K562 (cell line): ENCODE data around the gene POLR3GL. TPM values are rescaled to one million over a fixed set of nuclear protein-coding genes. Genes with fewer than 3 reads are reported as not detected.

Source experiments
- CC2D1A ChIP-seq: fragments of 450-650 bp; IDR thresholded peaks from 2 replicates; pipeline ENCODE4 v1.6.1; 2017; ENCODE audit warnings: mild to moderate bottlenecking
- CHD1 ChIP-seq: fragments of 200-600 bp; sonication (generic); IDR thresholded peaks from one replicate; pipeline ENCODE4 v1.6.1; 2012; ENCODE audit warnings: mild to moderate bottlenecking, moderate library complexity, low read length, inconsistent platforms
- NR2C1 ChIP-seq, 2 experiments: fragments of 450-650 bp; IDR thresholded peaks; 2 replicates each; pipeline ENCODE4 v1.6.1; 2017; ENCODE audit warnings: mild to moderate bottlenecking in 2 of 2, antibody characterized with exemption in 1 of 2, inconsistent platforms in 1 of 2, missing compliant biosample characterization in 1 of 2, missing genetic modification characterization in 1 of 2
- POLR2A ChIP-seq: fragments of 450-650 bp; conservative IDR thresholded peaks from 2 replicates; pipeline ENCODE4 v1.6.1; 2016
- SMAD1 ChIP-seq: fragments of 150-350 bp; IDR thresholded peaks from 2 replicates; pipeline ENCODE4 v1.6.1; 2014; ENCODE audit warnings: low read length, low read depth; ENCODE audit not compliant: partially characterized antibody
- SRSF9 ChIP-seq: fragments of 200-400 bp; formaldehyde crosslinking; IDR thresholded peaks from 2 replicates; pipeline ENCODE4 v1.6.1; 2017; ENCODE audit warnings: low read depth, low read length, borderline replicate concordance
- TAF1 ChIP-seq: IDR thresholded peaks from 2 replicates; pipeline ENCODE4 v1.6.1; 2011; ENCODE audit warnings: mild to moderate bottlenecking, low read length, moderate library complexity; ENCODE audit not compliant: insufficient read depth, control insufficient read depth, severe bottlenecking; ENCODE audit errors: extremely low read depth
- ZBTB17 ChIP-seq: fragments of 450-650 bp; formaldehyde crosslinking; IDR thresholded peaks from 2 replicates; pipeline ENCODE4 v1.4.0; 2020; ENCODE audit warnings: mild to moderate bottlenecking
- ZNF224 ChIP-seq: sonication (generic); formaldehyde crosslinking; IDR thresholded peaks from 2 replicates; pipeline ENCODE4 v1.8.0; 2022; ENCODE audit warnings: mild to moderate bottlenecking, missing genetic modification reagents
- polyA plus RNA-seq, 8 experiments: library from polyadenylated mRNA; depleted of rRNA in 4 of 8; stranded (reverse) in 5 of 8; unstranded in 3 of 8; fragments of >200 nt; fragmentation: Nextera tagmentation in 2 of 8; fragmentation: Illumina TruSeq in 1 of 8; extraction: Ambion mirVana in 2 of 8; extraction: Trizol in 1 of 8; gene quantifications; 2 replicates each; pipeline versions ENCODE4 v1.2.1 to v1.2.3, GENCODE V29; 2011 to 2014; ENCODE audit warnings: inconsistent platforms in 1 of 8, missing spikeins in 1 of 8
- total RNA-seq, 7 experiments: library from RNA; depleted of rRNA in 6 of 7; stranded (reverse); fragments of >200 nt in 6 of 7; fragmentation: Illumina TruSeq in 2 of 7; extraction: Trizol in 2 of 7; gene quantifications; 2 replicates each; pipeline versions ENCODE4 v1.2.1 to v1.2.3, GENCODE V29; 2011 to 2021; ENCODE audit warnings: low replicate concordance in 1 of 7
- TF ChIP-seq, protein P1 (sequence below): sonication (generic); formaldehyde crosslinking; IDR thresholded peaks from 2 replicates; pipeline ENCODE4 v1.8.0; 2022; ENCODE audit warnings: mild to moderate bottlenecking, low read depth, missing genetic modification reagents
- TF ChIP-seq, protein P2 (sequence below): sonication (generic); formaldehyde crosslinking; IDR thresholded peaks from 2 replicates; pipeline ENCODE4 v1.8.0; 2022; ENCODE audit warnings: mild to moderate bottlenecking, missing genetic modification reagents, borderline replicate concordance
- TF ChIP-seq, protein P3 (sequence below): fragments of 450-650 bp; formaldehyde crosslinking; IDR thresholded peaks from 2 replicates; pipeline ENCODE4 v1.4.0; 2022; ENCODE audit warnings: mild to moderate bottlenecking, moderate library complexity
- TF ChIP-seq, protein P4 (sequence below): sonication (generic); formaldehyde crosslinking; IDR thresholded peaks from 2 replicates; pipeline ENCODE4 v1.8.1; 2023; ENCODE audit warnings: missing genetic modification reagents, mild to moderate bottlenecking, borderline replicate concordance
- TF ChIP-seq, protein P5 (sequence below): fragments of 450-650 bp; IDR thresholded peaks from 2 replicates; pipeline ENCODE4 v1.6.1; 2016
- TF ChIP-seq, protein P6 (sequence below): sonication (generic); formaldehyde crosslinking; IDR thresholded peaks from 2 replicates; pipeline ENCODE4 v1.8.0; 2022; ENCODE audit warnings: mild to moderate bottlenecking, missing genetic modification reagents

The POLR3GL gene
- total and polyA plus RNA-seq, 9 of the 15 experiments (the other 6 are each of a cell fraction or from before 2014, with no cell fraction given), result 14.6 to 48.4 (median 38.2) TPM

DNA sequence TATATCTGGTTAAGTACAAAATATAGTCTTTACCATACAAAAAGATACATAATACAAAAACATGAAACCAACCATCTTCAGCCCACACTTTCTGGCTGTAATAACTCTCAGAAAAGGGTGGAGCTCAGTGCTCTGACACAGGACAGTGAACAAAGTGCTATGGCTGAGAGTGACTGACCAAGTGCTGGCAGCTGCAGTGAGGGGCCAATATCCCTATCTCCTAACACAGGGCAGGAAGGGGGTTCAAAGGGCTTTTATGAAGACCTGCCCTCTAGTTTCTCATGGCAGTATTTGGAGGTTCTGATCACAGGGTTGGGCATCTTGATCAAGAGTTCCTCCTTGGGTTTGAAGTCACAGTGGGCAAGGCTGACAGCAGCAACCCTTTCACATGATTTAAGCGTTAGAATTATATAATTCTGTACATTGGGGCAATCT is 28.0 kb downstream of the POLR3GL start (continued):
- TF ChIP-seq NR2C1 (IDR thresholded peaks at IDR 0.05) (no peak), NR2C1 (tag; IDR thresholded peaks at IDR 0.05) (no peak), TAF1 (no peak), SMAD1 (peak; percentile 74), CHD1 (peak; percentile 97), ZBTB17 (CRISPR knock-in tag) (no peak), ZNF224 (CRISPR knock-in tag) (no peak), POLR2A (no peak), CC2D1A (no peak), SRSF9 (no peak)
- TF ChIP-seq, protein P1, sequence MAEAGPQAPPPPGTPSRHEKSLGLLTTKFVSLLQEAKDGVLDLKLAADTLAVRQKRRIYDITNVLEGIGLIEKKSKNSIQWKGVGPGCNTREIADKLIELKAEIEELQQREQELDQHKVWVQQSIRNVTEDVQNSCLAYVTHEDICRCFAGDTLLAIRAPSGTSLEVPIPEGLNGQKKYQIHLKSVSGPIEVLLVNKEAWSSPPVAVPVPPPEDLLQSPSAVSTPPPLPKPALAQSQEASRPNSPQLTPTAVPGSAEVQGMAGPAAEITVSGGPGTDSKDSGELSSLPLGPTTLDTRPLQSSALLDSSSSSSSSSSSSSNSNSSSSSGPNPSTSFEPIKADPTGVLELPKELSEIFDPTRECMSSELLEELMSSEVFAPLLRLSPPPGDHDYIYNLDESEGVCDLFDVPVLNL (CRISPR knock-in tag), result no peak
- TF ChIP-seq, protein P2, sequence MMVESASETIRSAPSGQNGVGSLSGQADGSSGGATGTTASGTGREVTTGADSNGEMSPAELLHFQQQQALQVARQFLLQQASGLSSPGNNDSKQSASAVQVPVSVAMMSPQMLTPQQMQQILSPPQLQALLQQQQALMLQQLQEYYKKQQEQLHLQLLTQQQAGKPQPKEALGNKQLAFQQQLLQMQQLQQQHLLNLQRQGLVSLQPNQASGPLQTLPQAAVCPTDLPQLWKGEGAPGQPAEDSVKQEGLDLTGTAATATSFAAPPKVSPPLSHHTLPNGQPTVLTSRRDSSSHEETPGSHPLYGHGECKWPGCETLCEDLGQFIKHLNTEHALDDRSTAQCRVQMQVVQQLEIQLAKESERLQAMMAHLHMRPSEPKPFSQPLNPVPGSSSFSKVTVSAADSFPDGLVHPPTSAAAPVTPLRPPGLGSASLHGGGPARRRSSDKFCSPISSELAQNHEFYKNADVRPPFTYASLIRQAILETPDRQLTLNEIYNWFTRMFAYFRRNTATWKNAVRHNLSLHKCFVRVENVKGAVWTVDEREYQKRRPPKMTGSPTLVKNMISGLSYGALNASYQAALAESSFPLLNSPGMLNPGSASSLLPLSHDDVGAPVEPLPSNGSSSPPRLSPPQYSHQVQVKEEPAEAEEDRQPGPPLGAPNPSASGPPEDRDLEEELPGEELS, result no peak
- TF ChIP-seq, protein P3, sequence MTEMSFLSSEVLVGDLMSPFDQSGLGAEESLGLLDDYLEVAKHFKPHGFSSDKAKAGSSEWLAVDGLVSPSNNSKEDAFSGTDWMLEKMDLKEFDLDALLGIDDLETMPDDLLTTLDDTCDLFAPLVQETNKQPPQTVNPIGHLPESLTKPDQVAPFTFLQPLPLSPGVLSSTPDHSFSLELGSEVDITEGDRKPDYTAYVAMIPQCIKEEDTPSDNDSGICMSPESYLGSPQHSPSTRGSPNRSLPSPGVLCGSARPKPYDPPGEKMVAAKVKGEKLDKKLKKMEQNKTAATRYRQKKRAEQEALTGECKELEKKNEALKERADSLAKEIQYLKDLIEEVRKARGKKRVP, result 0 out of 2 replicates have a peak, but pooled peaks have one; percentile 29
- TF ChIP-seq, protein P4, sequence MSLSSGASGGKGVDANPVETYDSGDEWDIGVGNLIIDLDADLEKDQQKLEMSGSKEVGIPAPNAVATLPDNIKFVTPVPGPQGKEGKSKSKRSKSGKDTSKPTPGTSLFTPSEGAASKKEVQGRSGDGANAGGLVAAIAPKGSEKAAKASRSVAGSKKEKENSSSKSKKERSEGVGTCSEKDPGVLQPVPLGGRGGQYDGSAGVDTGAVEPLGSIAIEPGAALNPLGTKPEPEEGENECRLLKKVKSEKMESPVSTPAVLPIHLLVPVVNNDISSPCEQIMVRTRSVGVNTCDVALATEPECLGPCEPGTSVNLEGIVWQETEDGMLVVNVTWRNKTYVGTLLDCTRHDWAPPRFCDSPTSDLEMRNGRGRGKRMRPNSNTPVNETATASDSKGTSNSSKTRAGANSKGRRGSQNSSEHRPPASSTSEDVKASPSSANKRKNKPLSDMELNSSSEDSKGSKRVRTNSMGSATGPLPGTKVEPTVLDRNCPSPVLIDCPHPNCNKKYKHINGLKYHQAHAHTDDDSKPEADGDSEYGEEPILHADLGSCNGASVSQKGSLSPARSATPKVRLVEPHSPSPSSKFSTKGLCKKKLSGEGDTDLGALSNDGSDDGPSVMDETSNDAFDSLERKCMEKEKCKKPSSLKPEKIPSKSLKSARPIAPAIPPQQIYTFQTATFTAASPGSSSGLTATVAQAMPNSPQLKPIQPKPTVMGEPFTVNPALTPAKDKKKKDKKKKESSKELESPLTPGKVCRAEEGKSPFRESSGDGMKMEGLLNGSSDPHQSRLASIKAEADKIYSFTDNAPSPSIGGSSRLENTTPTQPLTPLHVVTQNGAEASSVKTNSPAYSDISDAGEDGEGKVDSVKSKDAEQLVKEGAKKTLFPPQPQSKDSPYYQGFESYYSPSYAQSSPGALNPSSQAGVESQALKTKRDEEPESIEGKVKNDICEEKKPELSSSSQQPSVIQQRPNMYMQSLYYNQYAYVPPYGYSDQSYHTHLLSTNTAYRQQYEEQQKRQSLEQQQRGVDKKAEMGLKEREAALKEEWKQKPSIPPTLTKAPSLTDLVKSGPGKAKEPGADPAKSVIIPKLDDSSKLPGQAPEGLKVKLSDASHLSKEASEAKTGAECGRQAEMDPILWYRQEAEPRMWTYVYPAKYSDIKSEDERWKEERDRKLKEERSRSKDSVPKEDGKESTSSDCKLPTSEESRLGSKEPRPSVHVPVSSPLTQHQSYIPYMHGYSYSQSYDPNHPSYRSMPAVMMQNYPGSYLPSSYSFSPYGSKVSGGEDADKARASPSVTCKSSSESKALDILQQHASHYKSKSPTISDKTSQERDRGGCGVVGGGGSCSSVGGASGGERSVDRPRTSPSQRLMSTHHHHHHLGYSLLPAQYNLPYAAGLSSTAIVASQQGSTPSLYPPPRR (CRISPR knock-in tag), result no peak
- TF ChIP-seq, protein P5, sequence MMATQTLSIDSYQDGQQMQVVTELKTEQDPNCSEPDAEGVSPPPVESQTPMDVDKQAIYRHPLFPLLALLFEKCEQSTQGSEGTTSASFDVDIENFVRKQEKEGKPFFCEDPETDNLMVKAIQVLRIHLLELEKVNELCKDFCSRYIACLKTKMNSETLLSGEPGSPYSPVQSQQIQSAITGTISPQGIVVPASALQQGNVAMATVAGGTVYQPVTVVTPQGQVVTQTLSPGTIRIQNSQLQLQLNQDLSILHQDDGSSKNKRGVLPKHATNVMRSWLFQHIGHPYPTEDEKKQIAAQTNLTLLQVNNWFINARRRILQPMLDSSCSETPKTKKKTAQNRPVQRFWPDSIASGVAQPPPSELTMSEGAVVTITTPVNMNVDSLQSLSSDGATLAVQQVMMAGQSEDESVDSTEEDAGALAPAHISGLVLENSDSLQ, result no peak
- TF ChIP-seq, protein P6, sequence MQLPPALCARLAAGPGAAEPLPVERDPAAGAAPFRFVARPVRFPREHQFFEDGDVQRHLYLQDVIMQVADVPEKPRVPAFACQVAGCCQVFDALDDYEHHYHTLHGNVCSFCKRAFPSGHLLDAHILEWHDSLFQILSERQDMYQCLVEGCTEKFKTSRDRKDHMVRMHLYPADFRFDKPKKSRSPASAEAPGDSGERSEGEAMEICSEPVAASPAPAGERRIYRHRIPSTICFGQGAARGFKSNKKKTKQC, result no peak
